HG03097 (cell line): ENCODE results near the gene CAMK2D.

Experiments
- ATAC-seq: cut with Tn5 transposase; IDR thresholded peaks from one replicate; pipeline ENCODE4 v1.9.1; 2021; ENCODE audit not compliant: unreplicated experiment, low FRiP score

The CAMK2D gene

GRCh38 chr4:113579360-113579759, 182.2 kb downstream of the CAMK2D start:
- ATAC-seq: no peak

- ATAC-seq: no peak
These were observed 184.4 kb downstream of the CAMK2D start for GRCh38 chr4:113576947-113577678.

GRCh38 chr4:113575401-113575800, 186.1 kb downstream of the CAMK2D start:
- ATAC-seq: no peak

- no peak for ATAC-seq
These were observed 186.9 kb downstream of the CAMK2D start for GRCh38 chr4:113574636-113575103.

- ATAC-seq: no peak
These were observed 188.9 kb downstream of the CAMK2D start for GRCh38 chr4:113572620-113573019.

GRCh38 chr4:113566015-113566795, 195.3 kb downstream of the CAMK2D start:
- ATAC-seq: no peak

GRCh38 chr4:113565702-113566012, 195.9 kb downstream of the CAMK2D start:
- ATAC-seq: no peak

GRCh38 chr4:113564493-113564892, 197.0 kb downstream of the CAMK2D start:
- peak; percentile 15 for ATAC-seq

- ATAC-seq: no peak
These were observed 197.7 kb downstream of the CAMK2D start for GRCh38 chr4:113563691-113564378.

- no peak for ATAC-seq
These were observed 199.8 kb downstream of the CAMK2D start for GRCh38 chr4:113561758-113562157.

GRCh38 chr4:113561092-113561491, 200.4 kb downstream of the CAMK2D start:
- no peak for ATAC-seq

GRCh38 chr4:113560579-113560978, 201.0 kb downstream of the CAMK2D start:
- ATAC-seq: no peak

- no peak for ATAC-seq
These were observed 201.6 kb downstream of the CAMK2D start for GRCh38 chr4:113559947-113560346.

GRCh38 chr4:113556382-113557134, 205.0 kb downstream of the CAMK2D start:
- ATAC-seq: no peak

GRCh38 chr4:113555868-113556267, 205.7 kb downstream of the CAMK2D start:
- no peak for ATAC-seq

GRCh38 chr4:113553082-113553481, 208.5 kb downstream of the CAMK2D start:
- ATAC-seq: no peak

GRCh38 chr4:113550510-113550909, 211.0 kb downstream of the CAMK2D start:
- no peak for ATAC-seq

- no peak for ATAC-seq
These were observed 213.2 kb downstream of the CAMK2D start for GRCh38 chr4:113548303-113548702.

GRCh38 chr4:113547487-113548042, 214.0 kb downstream of the CAMK2D start:
- ATAC-seq: peak; percentile 99

GRCh38 chr4:113541933-113542332, 219.6 kb downstream of the CAMK2D start:
- no peak for ATAC-seq
